ENCODE results near the gene CDH13.

The CDH13 gene

GRCh38 chr16:83847371-83848225, 1220.8 kb downstream of the CDH13 start:
- H3K36me3 ChIP-seq (ENCODE audit: control insufficient read depth in 5 of 5, insufficient read depth in 5 of 5, low read length in 5 of 5) = no peaks in the 10 kb centered on the region
- H3K27me3 ChIP-seq (ENCODE audit: control insufficient read depth in 5 of 5, insufficient read depth in 4 of 5, low read length in 5 of 5) = no peaks in the 10 kb centered on the region
- peaks cover 0 to 19% (median 10%) of the 10 kb centered on the region in 5 donors for H3K4me1 ChIP-seq (ENCODE audit: control insufficient read depth in 5 of 5, insufficient read depth in 5 of 5, low read length in 5 of 5)
- H3K9me3 ChIP-seq (ENCODE audit: control insufficient read depth in 5 of 5, low read length in 5 of 5) = no peaks in the 10 kb centered on the region
- no peak overlapping the region for H3K9ac ChIP-seq (ENCODE audit: low read length in 5 of 5)
- H3K4me3 ChIP-seq (ENCODE audit: low read depth in 1 of 5, low read length in 5 of 5) = no peak overlapping the region
- no peak overlapping the region for H3K27ac ChIP-seq (ENCODE audit: low read depth, low read length)

DNA sequence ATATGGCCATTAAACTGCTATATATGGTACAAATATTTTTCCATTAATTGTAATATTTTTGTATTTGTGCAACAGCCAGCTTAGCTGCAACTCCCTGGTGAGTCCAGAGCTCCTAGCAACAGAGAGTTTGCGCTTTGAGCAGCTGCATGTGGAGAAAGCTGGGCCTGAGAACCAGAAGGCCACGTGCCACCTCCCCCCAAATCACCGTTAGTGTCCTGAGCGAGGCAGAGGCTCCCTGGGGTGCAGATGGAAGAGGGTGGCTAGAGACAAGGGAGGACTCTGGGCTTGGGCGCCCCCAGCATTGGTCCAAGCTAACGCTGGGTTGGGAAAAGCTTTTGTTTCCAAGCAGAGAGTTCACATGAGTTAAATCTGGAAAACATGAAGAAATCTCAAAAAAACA, 1222.7 kb downstream of the CDH13 start:
- H3K4me3 ChIP-seq (ENCODE audit: low read depth in 1 of 5, low read length in 5 of 5) = no peak overlapping the region
- no peaks in the 10 kb centered on the region for H3K36me3 ChIP-seq (ENCODE audit: control insufficient read depth in 5 of 5, insufficient read depth in 5 of 5, low read length in 5 of 5)
- peak overlapping the region in 1 of 5 donors; percentile 29 for H3K9ac ChIP-seq (ENCODE audit: low read length in 5 of 5)
- no peak overlapping the region for H3K27ac ChIP-seq (ENCODE audit: low read depth, low read length)
- H3K9me3 ChIP-seq (ENCODE audit: control insufficient read depth in 5 of 5, low read length in 5 of 5) = no peaks in the 10 kb centered on the region
- H3K4me1 ChIP-seq (ENCODE audit: control insufficient read depth in 5 of 5, insufficient read depth in 5 of 5, low read length in 5 of 5) = peaks cover 0 to 15% (median 10%) of the 10 kb centered on the region in 5 donors
- no peaks in the 10 kb centered on the region for H3K27me3 ChIP-seq (ENCODE audit: control insufficient read depth in 5 of 5, insufficient read depth in 4 of 5, low read length in 5 of 5)
